HG02870 (cell line): ENCODE data around the gene ADGRD1.

Source experiments
- ATAC-seq: cut with Tn5 transposase; IDR thresholded peaks from one replicate; pipeline ENCODE4 v1.9.1; 2021; ENCODE audit warnings: mild to moderate bottlenecking, moderate library complexity; ENCODE audit not compliant: unreplicated experiment

ADGRD1 gene

DNA sequence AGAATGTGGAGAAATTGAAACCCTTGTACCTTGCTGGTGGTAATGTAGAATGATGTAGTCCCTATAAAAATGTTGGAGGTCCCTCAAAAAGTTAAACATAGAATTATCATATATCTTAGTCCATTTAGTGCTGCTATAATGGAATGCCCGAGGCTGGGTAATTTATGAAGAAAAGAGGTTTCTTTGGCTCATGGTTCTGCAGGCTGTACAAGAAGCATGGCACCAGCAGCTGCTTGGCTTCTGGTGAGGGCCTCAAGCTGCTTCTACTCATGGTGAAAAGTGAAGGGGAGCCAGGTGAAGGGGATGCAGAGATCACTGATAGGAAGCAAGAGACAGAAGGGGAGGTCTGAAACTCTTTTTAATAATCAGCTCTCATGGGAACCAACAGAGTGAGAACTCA lies 233.9 kb downstream of the ADGRD1 start:
- no peak for ATAC-seq

DNA sequence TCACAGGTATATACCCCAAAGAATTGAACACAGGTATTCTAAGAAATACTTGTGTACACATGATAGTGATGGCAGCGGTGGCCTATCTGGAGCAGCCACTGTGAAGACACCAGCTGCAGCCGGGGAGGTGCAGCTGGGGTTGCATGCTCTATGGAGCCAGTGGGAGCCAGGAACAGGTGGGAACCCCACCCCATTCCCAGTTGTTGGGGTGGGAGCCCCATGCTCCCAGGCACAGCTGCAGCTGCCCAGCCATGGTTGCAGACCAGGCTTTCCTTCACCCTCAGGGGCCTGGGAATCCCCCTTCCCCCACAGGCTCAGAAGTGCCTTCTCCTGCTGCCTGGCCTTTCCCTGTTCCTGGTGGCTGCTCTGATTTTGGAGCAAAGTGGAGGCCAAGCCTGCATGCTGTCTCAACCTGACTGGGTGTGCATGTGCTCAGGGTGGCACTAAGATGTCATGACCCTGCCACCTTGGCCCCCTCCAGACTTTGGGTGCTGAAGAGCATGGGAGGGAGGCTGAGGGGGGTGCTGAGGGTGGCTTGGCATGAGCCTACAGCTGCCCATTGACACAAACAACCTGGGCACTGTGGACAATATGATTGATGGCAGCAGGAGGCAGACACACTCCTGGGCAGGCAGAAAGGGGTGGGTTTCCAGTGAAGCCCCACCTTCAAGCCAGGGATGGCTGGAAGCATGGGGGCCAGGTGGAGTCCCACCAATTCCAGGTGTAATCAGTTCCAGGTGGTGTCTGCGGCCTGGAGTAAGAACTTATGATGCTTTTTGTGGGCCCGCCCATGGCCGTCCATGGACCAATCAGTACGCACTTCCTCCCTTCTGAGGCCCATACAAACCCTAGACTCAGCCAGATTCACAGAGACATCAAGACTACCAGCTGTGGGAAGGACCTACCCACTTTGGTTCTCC lies 234.7 kb downstream of the ADGRD1 start:
- ATAC-seq = no peak

DNA sequence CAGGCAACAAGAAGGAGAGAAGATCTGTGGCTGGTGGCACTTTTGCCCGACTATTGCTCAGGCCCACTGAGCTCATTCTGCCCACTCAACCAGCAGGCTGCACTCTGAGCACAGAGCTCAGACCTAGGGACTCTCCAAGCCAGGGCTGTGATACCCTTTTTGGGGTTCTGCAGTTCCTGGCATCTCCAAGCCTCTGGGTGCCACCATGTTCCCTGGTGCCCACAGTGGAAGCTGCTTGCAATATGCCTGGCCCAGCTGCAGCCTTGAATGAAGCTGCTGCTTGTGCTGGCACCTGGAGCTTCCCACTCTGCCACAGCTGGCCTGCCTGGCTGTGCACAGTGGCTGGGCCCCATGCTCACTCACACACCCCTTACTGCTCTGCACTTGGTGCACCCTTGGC lies 236.1 kb downstream of the ADGRD1 start:
- no peak for ATAC-seq

DNA sequence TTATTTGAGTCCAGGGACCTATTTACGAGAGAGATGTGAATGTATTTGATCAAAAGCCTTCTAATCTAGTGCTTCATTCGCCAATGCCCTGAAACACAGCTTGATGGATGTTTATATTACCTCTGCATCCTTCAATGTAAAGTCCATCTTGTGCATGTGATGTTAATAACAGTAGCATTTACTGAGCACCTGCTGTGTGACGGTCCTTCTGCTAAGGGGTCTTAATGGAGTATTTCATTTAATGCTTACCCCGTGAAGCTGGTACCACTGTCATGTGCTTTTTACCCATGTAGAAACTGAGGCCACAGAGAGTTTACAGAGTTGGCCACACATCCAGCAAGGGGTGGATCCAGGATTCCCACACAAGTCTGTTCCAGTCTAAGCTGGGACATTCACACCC lies 237.3 kb downstream of the ADGRD1 start:
- no peak for ATAC-seq
